GM12878 (cell line): ENCODE data around the gene TGFBRAP1. TPM values are rescaled to one million over a fixed set of nuclear protein-coding genes. Genes with fewer than 3 reads are reported as not detected.

Experiments
- ATAC-seq: fragments of 200-7000 bp; cut with Tn5 transposase; 3 replicates; pipeline ENCODE4 v1.9.1; 2020; ENCODE audit warnings: mild to moderate bottlenecking, moderate library complexity
- BruUV-seq: library from RNA; stranded (reverse); fragments of 400-500 nt; replicated peaks from 2 replicates; lab custom pipeline; 2021; lab: Mats Ljungman, UMichigan
- CTCF ChIA-PET: fragments of 300-600 bp; sonication (Branson Sonifier 250); formaldehyde crosslinking; extraction: SDS; loops from one replicate; lab custom pipeline; 2021; ENCODE audit warnings: inconsistent platforms; lab: Yijun Ruan, JAX
- POLR2A ChIA-PET: fragments of 350-600 bp; formaldehyde crosslinking; extraction: SDS; loops from one replicate; lab custom pipeline; 2021; ENCODE audit warnings: inconsistent platforms; lab: Charles Lee
- RAD21 ChIA-PET: fragments of 300-600 bp; sonication (Branson Sonifier 250); formaldehyde crosslinking; loops from one replicate; lab custom pipeline; 2023; ENCODE audit warnings: antibody characterized with exemption; ENCODE audit not compliant: unreplicated experiment; lab: Charles Lee
- SMC1A ChIA-PET: fragments of 300-600 bp; sonication (Branson Sonifier 250); formaldehyde crosslinking; loops from one replicate; lab custom pipeline; 2023; ENCODE audit not compliant: unreplicated experiment, uncharacterized antibody; lab: Charles Lee
- DNase-seq: peaks from one replicate; pipeline ENCODE4 v3.0.0-alpha.2; 2011; ENCODE audit warnings: low read depth, low spot score
- FAIRE-seq: peaks from 3 replicates; lab custom pipeline; 2011; peaks lifted over from hg19 to GRCh38; lab: Jason Lieb, UNC
- H2AFZ ChIP-seq: 2 replicates; pipeline ENCODE4 v1.6.0; 2011; ENCODE audit warnings: low read depth, low read length, control low read depth; ENCODE audit not compliant: control insufficient read depth
- H3K27ac ChIP-seq: 2 replicates; pipeline ENCODE4 v1.5.1; 2011; ENCODE audit warnings: control low read depth; ENCODE audit not compliant: control insufficient read depth, insufficient read depth
- H3K27me3 ChIP-seq, 2 experiments: replicated peaks in 1 of 2; 2 replicates each; pipeline versions ENCODE4 v1.6.0 to v1.6.1; 2011; ENCODE audit warnings: low read length in 1 of 2; ENCODE audit not compliant: control insufficient read depth in 2 of 2, insufficient read depth in 2 of 2
- H3K36me3 ChIP-seq, 2 experiments: 2 replicates each; pipeline ENCODE4 v1.5.1; 2011; ENCODE audit warnings: low read length in 1 of 2; ENCODE audit not compliant: control insufficient read depth in 2 of 2, insufficient read depth in 2 of 2
- H3K4me1 ChIP-seq: 2 replicates; pipeline ENCODE4 v1.6.1; 2011; ENCODE audit warnings: mild to moderate bottlenecking, low read length, moderate library complexity, mixed read lengths; ENCODE audit not compliant: control insufficient read depth, insufficient read depth
- H3K4me2 ChIP-seq: 2 replicates; pipeline ENCODE4 v1.6.0; 2011; ENCODE audit warnings: control low read depth; ENCODE audit not compliant: control insufficient read depth, insufficient read depth
- H3K4me3 ChIP-seq: fragments of 200-600 bp; sonication (generic); 2 replicates; pipeline ENCODE4 v1.5.1; 2016
- H3K79me2 ChIP-seq: 2 replicates; pipeline ENCODE4 v1.6.0; 2011; ENCODE audit warnings: low read length; ENCODE audit not compliant: control insufficient read depth, insufficient read depth
- H3K9ac ChIP-seq: 2 replicates; pipeline ENCODE4 v1.8.0; 2011; ENCODE audit warnings: low read length, control low read depth, mixed read lengths; ENCODE audit not compliant: control insufficient read depth, insufficient read depth
- H3K9me3 ChIP-seq: replicated peaks from 3 replicates; pipeline ENCODE4 v1.5.1; 2011; ENCODE audit warnings: mild to moderate bottlenecking, low read length; ENCODE audit not compliant: control insufficient read depth, insufficient read depth
- H4K20me1 ChIP-seq: 2 replicates; pipeline ENCODE4 v1.6.0; 2011; ENCODE audit not compliant: control insufficient read depth, insufficient read depth
- ASH2L ChIP-seq: fragments of 300-600, 200-600 bp; sonication (generic); IDR thresholded peaks from 2 replicates; pipeline ENCODE4 v1.6.1; 2017; ENCODE audit warnings: low read depth, mild to moderate bottlenecking, borderline replicate concordance
- EED ChIP-seq: sonication (generic); IDR thresholded peaks from 2 replicates; pipeline ENCODE4 v1.6.1; 2016; ENCODE audit warnings: antibody characterized with exemption, low read depth
- FOXM1 ChIP-seq: IDR thresholded peaks from 2 replicates; pipeline ENCODE4 v1.6.1; 2012; ENCODE audit warnings: low read depth, mild to moderate bottlenecking, inconsistent platforms, low read length, moderate library complexity
- LARP7 ChIP-seq: fragments of 450-650 bp; IDR thresholded peaks from 2 replicates; pipeline ENCODE4 v1.6.1; 2017; ENCODE audit warnings: mild to moderate bottlenecking
- MEF2B ChIP-seq: fragments of 450-650 bp; IDR thresholded peaks from 2 replicates; pipeline ENCODE4 v1.6.1; 2018; ENCODE audit warnings: mild to moderate bottlenecking, moderate library complexity; ENCODE audit not compliant: partially characterized antibody, poor library complexity, severe bottlenecking
- MXI1 ChIP-seq: fragments of 150-350 bp; IDR thresholded peaks from 2 replicates; pipeline ENCODE4 v1.6.1; 2011; ENCODE audit warnings: low read depth, mild to moderate bottlenecking, inconsistent platforms, low read length, improper control_type of control experiment
- NBN ChIP-seq: fragments of 450-650 bp; IDR thresholded peaks from 2 replicates; pipeline ENCODE4 v1.6.1; 2016
- NFIC ChIP-seq: IDR thresholded peaks from 2 replicates; pipeline ENCODE4 v1.6.1; 2012; ENCODE audit warnings: low read depth, mild to moderate bottlenecking, inconsistent platforms, low read length, moderate library complexity
- NFYA ChIP-seq: IDR thresholded peaks from 2 replicates; pipeline ENCODE4 v1.6.1; 2011; ENCODE audit warnings: low read depth, mild to moderate bottlenecking, low read length, improper control_type of control experiment, borderline replicate concordance
- NR2C2 ChIP-seq: IDR thresholded peaks from 2 replicates; pipeline ENCODE4 v1.6.1; 2011; ENCODE audit warnings: borderline replicate concordance, low read depth; ENCODE audit not compliant: control insufficient read depth, insufficient read length
- NRF1 ChIP-seq: conservative IDR thresholded peaks from 2 replicates; pipeline ENCODE4 v1.6.1; 2011; ENCODE audit warnings: mild to moderate bottlenecking, low read depth, low read length, improper control_type of control experiment
- SIX5 ChIP-seq: IDR thresholded peaks from 2 replicates; pipeline ENCODE4 v1.6.1; 2011; ENCODE audit warnings: mild to moderate bottlenecking, low read depth, low read length, moderate library complexity; ENCODE audit not compliant: severe bottlenecking
- SMAD5 ChIP-seq: IDR thresholded peaks from 2 replicates; pipeline ENCODE4 v1.6.1; 2016; ENCODE audit warnings: antibody characterized with exemption, low read depth
- TAF1 ChIP-seq: IDR thresholded peaks from 2 replicates; pipeline ENCODE4 v1.6.1; 2011; ENCODE audit warnings: mild to moderate bottlenecking, low read depth, low read length, borderline replicate concordance
- YBX1 ChIP-seq: fragments of 450-650 bp; IDR thresholded peaks from 2 replicates; pipeline ENCODE4 v1.6.1; 2016; ENCODE audit warnings: antibody characterized with exemption
- WGBS: methylation state at CpG from one replicate; pipeline ENCODE4 v1.1.6; 2016; ENCODE audit warnings: low lambda C conversion rate; ENCODE audit not compliant: insufficient replicate concordance, insufficient coverage; ENCODE audit errors: missing lambda C conversion rate; 5-methylcytosine and 5-hydroxymethylcytosine counted together
- in situ Hi-C: fragments of 300-500 bp; cut with MboI; formaldehyde crosslinking; loops from 9 replicates; pipeline ENCODE4 v1.14.3; 2018; ENCODE audit warnings: mixed read lengths
- intact Hi-C: fragments of 100-400 bp; cut with micrococcal nuclease; formaldehyde crosslinking; loops from one replicate; pipeline ENCODE4 v1.14.2; 2022; ENCODE audit not compliant: unreplicated experiment
- polyA plus RNA-seq, 11 experiments: library from polyadenylated mRNA; depleted of rRNA in 4 of 11; unstranded in 6 of 11; stranded (reverse) in 5 of 11; fragments of >200 nt; fragmentation: Nextera tagmentation in 4 of 11; fragmentation: Illumina TruSeq in 1 of 11; extraction: Ambion mirVana in 4 of 11; extraction: Trizol in 1 of 11; gene quantifications; 1 replicate in 1 of 11; 2 replicates in 10 of 11; pipeline versions ENCODE4 v1.2.1 to v1.2.3, GENCODE V29; 2011 to 2016; ENCODE audit warnings: inconsistent platforms in 2 of 11, missing spikeins in 2 of 11, low read depth in 1 of 11
- total RNA-seq, 4 experiments: library from RNA; depleted of rRNA in 3 of 4; stranded (reverse); fragments of >200 nt in 3 of 4; fragmentation: Illumina TruSeq in 1 of 4; extraction: Trizol in 1 of 4; gene quantifications; 2 replicates each; pipeline versions ENCODE4 v1.2.1 to v1.2.3, GENCODE V29; 2013 to 2021
- TF ChIP-seq, protein P1 (sequence below): fragments of 450-650 bp; IDR thresholded peaks from 2 replicates; pipeline ENCODE4 v1.6.1; 2018; ENCODE audit warnings: borderline replicate concordance, mild to moderate bottlenecking; ENCODE audit not compliant: partially characterized antibody
- TF ChIP-seq, protein P2 (sequence below), 3 experiments: IDR thresholded peaks in 2 of 3; conservative IDR thresholded peaks in 1 of 3; 2 replicates each; pipeline ENCODE4 v1.5.1; 2011; ENCODE audit warnings: low read depth in 3 of 3, low read length in 3 of 3, mild to moderate bottlenecking in 3 of 3, control low read depth in 2 of 3, moderate library complexity in 2 of 3, inconsistent platforms in 1 of 3, mixed read lengths in 1 of 3; ENCODE audit not compliant: control insufficient read depth in 2 of 3, insufficient read depth in 1 of 3; ENCODE audit errors: extremely low read depth in 1 of 3

The TGFBRAP1 gene
- total and polyA plus RNA-seq, 10 of the 15 experiments (the other 5 are each of a cell fraction or from before 2014, with no cell fraction given): 7.9 to 37.4 (median 23.7) TPM

DNA sequence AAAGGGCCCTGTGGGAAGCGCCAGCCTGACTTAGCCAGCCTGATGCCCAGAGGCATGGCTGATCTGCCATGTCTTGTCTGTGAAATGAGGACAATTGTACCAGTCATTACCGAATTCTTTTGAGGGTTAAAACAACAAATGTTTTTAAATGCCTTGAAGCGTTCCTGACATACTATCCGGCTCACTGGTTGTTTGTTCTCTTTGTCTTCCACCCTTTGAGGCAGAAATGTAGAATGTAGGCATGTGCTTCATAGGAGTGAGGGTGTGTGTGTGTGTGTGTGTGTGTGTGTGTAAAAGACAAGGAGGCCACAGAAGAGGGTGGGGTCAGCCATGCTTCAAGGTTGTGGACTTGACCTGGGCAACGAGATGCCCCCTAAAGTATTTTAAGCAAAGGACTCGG lies 35.5 kb downstream of the TGFBRAP1 start:
- CTCF ChIA-PET: interaction anchor here (0.6 to 4.3 kb wide), 5 partner anchors 16 to 148 kb away, joined by 3 to 15 read pairs (median 4); no protein-coding TSS in a partner anchor
- Histone ChIP-seq H3K9me3 (no peaks in the 10 kb centered on the region), H3K27ac (no peak overlapping the region), H3K4me1 (no peaks in the 10 kb centered on the region), H3K27me3 (no peaks in the 10 kb centered on the region), H2AFZ (no peak overlapping the region), H4K20me1 (no peaks in the 10 kb centered on the region; the same call in 1 of the 2 replicates), H3K79me2 (no peaks in the 10 kb centered on the region), H3K36me3 (peaks cover 10 to 37% of the 10 kb centered on the region in 2 experiments), H3K4me3 (no peak overlapping the region), H3K4me2 (no peak overlapping the region), H3K9ac (no peak overlapping the region)
- FAIRE-seq: no peak
- DNase-seq: no peak
- intact Hi-C loops (no loop called here), in situ Hi-C loops (no loop called here)
- no TSS peak for BruUV-seq
- SMC1A ChIA-PET: interaction anchor here (1.5 kb wide), 1 partner anchor 28 kb away, joined by 4 read pairs; no protein-coding TSS in a partner anchor
- 86% methylated on average over 6 of the region's 6 CpGs for WGBS
- TF ChIP-seq MEF2B: no peak
- no peak for TF ChIP-seq EED
- no peak for TF ChIP-seq YBX1
- TF ChIP-seq SMAD5: no peak
- TF ChIP-seq, protein P1, sequence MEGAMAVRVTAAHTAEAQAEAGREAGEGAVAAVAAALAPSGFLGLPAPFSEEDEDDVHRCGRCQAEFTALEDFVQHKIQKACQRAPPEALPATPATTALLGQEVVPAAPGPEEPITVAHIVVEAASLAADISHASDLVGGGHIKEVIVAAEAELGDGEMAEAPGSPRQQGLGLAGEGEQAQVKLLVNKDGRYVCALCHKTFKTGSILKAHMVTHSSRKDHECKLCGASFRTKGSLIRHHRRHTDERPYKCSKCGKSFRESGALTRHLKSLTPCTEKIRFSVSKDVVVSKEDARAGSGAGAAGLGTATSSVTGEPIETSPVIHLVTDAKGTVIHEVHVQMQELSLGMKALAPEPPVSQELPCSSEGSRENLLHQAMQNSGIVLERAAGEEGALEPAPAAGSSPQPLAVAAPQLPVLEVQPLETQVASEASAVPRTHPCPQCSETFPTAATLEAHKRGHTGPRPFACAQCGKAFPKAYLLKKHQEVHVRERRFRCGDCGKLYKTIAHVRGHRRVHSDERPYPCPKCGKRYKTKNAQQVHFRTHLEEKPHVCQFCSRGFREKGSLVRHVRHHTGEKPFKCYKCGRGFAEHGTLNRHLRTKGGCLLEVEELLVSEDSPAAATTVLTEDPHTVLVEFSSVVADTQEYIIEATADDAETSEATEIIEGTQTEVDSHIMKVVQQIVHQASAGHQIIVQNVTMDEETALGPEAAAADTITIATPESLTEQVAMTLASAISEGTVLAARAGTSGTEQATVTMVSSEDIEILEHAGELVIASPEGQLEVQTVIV: no peak
- no peak for TF ChIP-seq NFYA
- no peak for TF ChIP-seq FOXM1
- TF ChIP-seq SIX5: no peak
- no peak for TF ChIP-seq NRF1
- TF ChIP-seq LARP7: no peak
- TF ChIP-seq NR2C2: no peak
- no peak for TF ChIP-seq TAF1
- TF ChIP-seq MXI1: no peak
- TF ChIP-seq NBN: no peak
- TF ChIP-seq ASH2L: no peak
- TF ChIP-seq, protein P2, sequence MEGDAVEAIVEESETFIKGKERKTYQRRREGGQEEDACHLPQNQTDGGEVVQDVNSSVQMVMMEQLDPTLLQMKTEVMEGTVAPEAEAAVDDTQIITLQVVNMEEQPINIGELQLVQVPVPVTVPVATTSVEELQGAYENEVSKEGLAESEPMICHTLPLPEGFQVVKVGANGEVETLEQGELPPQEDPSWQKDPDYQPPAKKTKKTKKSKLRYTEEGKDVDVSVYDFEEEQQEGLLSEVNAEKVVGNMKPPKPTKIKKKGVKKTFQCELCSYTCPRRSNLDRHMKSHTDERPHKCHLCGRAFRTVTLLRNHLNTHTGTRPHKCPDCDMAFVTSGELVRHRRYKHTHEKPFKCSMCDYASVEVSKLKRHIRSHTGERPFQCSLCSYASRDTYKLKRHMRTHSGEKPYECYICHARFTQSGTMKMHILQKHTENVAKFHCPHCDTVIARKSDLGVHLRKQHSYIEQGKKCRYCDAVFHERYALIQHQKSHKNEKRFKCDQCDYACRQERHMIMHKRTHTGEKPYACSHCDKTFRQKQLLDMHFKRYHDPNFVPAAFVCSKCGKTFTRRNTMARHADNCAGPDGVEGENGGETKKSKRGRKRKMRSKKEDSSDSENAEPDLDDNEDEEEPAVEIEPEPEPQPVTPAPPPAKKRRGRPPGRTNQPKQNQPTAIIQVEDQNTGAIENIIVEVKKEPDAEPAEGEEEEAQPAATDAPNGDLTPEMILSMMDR (IDR thresholded peaks at IDR 0.05 in 2 of 3, conservative IDR thresholded peaks at IDR 0.05 in 1 of 3; ENCODE audit: control insufficient read depth in 2 of 3, extremely low read depth in 1 of 3, insufficient read depth in 1 of 3, low read depth in 3 of 3, low read length in 3 of 3): no peak
- TF ChIP-seq NFIC: no peak
- ATAC-seq: no peak
- POLR2A ChIA-PET: no interaction called here
- RAD21 ChIA-PET: no interaction called here
